ENCODE data around the gene HNRNPLL.

Gene HNRNPLL

GRCh38 chr2:38633895-38634294 is 31.2 kb upstream of the HNRNPLL start:
- no peak for DNase-seq (ENCODE audit: low read depth)
- TF ChIP-seq MAX (IDR thresholded peaks at IDR 0.05; ENCODE audit: low read depth, low read length) (no peak), MYC (IDR thresholded peaks at IDR 0.05; ENCODE audit: low read depth, low read length) (no peak), POLR2A (IDR thresholded peaks at IDR 0.05; ENCODE audit: extremely low read depth, insufficient read length) (no peak), CTCF (IDR thresholded peaks at IDR 0.05; ENCODE audit: low read depth, low read length) (no peak)
- H3K4me3 ChIP-seq (ENCODE audit: low read depth, low read length): no peak overlapping the region

- H3K4me3 ChIP-seq (ENCODE audit: low read depth, low read length): no peak overlapping the region
- DNase-seq (ENCODE audit: low read depth): no peak
- TF ChIP-seq MAX (IDR thresholded peaks at IDR 0.05; ENCODE audit: low read depth, low read length): no peak
- no peak for TF ChIP-seq POLR2A (IDR thresholded peaks at IDR 0.05; ENCODE audit: extremely low read depth, insufficient read length)
- no peak for TF ChIP-seq CTCF (IDR thresholded peaks at IDR 0.05; ENCODE audit: low read depth, low read length)
- no peak for TF ChIP-seq MYC (IDR thresholded peaks at IDR 0.05; ENCODE audit: low read depth, low read length)
Measured at GRCh38 chr2:38632980-38633379, 30.3 kb upstream of the HNRNPLL start.

GRCh38 chr2:38631976-38632375 is 29.2 kb upstream of the HNRNPLL start:
- DNase-seq (ENCODE audit: low read depth): no peak
- H3K4me3 ChIP-seq (ENCODE audit: low read depth, low read length): no peak overlapping the region
- no peak for TF ChIP-seq POLR2A (IDR thresholded peaks at IDR 0.05; ENCODE audit: extremely low read depth, insufficient read length)
- TF ChIP-seq MAX (IDR thresholded peaks at IDR 0.05; ENCODE audit: low read depth, low read length): no peak
- no peak for TF ChIP-seq CTCF (IDR thresholded peaks at IDR 0.05; ENCODE audit: low read depth, low read length)
- no peak for TF ChIP-seq MYC (IDR thresholded peaks at IDR 0.05; ENCODE audit: low read depth, low read length)

GRCh38 chr2:38629684-38630083 is 27.0 kb upstream of the HNRNPLL start:
- no peak for TF ChIP-seq MYC (IDR thresholded peaks at IDR 0.05; ENCODE audit: low read depth, low read length)
- no peak for TF ChIP-seq CTCF (IDR thresholded peaks at IDR 0.05; ENCODE audit: low read depth, low read length)
- no peak for TF ChIP-seq POLR2A (IDR thresholded peaks at IDR 0.05; ENCODE audit: extremely low read depth, insufficient read length)
- no peak for TF ChIP-seq MAX (IDR thresholded peaks at IDR 0.05; ENCODE audit: low read depth, low read length)
- no peak overlapping the region for H3K4me3 ChIP-seq (ENCODE audit: low read depth, low read length)
- DNase-seq (ENCODE audit: low read depth): no peak

GRCh38 chr2:38627391-38627790 is 24.7 kb upstream of the HNRNPLL start:
- H3K4me3 ChIP-seq (ENCODE audit: low read depth, low read length): no peak overlapping the region
- TF ChIP-seq CTCF (IDR thresholded peaks at IDR 0.05; ENCODE audit: low read depth, low read length): no peak
- no peak for TF ChIP-seq POLR2A (IDR thresholded peaks at IDR 0.05; ENCODE audit: extremely low read depth, insufficient read length)
- no peak for TF ChIP-seq MAX (IDR thresholded peaks at IDR 0.05; ENCODE audit: low read depth, low read length)
- no peak for TF ChIP-seq MYC (IDR thresholded peaks at IDR 0.05; ENCODE audit: low read depth, low read length)
- no peak for DNase-seq (ENCODE audit: low read depth)

All from NB4 (cell line).